Activated naive CD8-positive, alpha-beta T cell treated with anti-CD3 and anti-CD28 coated beads for 36 hours (primary cell): Measurements from ENCODE around the gene GBP5. TPM values are rescaled to one million over a fixed set of nuclear protein-coding genes. Genes with fewer than 3 reads are reported as not detected.
"Not testable (repeated sequence)": the region's sequence is repeated elsewhere in the genome, so short reads cannot be mapped to it uniquely, and the experiment has no call there.

Experiments used
- DNase-seq: peaks from one replicate; pipeline ENCODE4 v3.0.0; 2021
- H3K27ac Mint-ChIP-seq: one replicate; pipeline ENCODE4 v1.8.0; 2022; ENCODE audit warnings: mild to moderate bottlenecking, moderate library complexity, mixed read lengths
- H3K27me3 Mint-ChIP-seq: one replicate; pipeline ENCODE4 v1.8.0; 2022; ENCODE audit warnings: mild to moderate bottlenecking, mixed read lengths
- H3K36me3 Mint-ChIP-seq: one replicate; pipeline ENCODE4 v1.8.0; 2021; ENCODE audit warnings: mild to moderate bottlenecking, mixed read lengths
- H3K4me1 Mint-ChIP-seq: one replicate; pipeline ENCODE4 v1.8.0; 2021; ENCODE audit warnings: mixed read lengths
- H3K4me3 Mint-ChIP-seq: one replicate; pipeline ENCODE4 v1.8.0; 2022; ENCODE audit warnings: mild to moderate bottlenecking, moderate library complexity, mixed read lengths
- H3K9me3 Mint-ChIP-seq: one replicate; pipeline ENCODE4 v1.8.0; 2022; ENCODE audit warnings: mixed read lengths
- total RNA-seq, 2 experiments: library from RNA; stranded (reverse); gene quantifications; one replicate each; pipeline ENCODE4 v1.2.3, GENCODE V29; 2021

Gene GBP5
- total RNA-seq, 2 experiments from 2014 or later: 186 to 187 TPM

DNA sequence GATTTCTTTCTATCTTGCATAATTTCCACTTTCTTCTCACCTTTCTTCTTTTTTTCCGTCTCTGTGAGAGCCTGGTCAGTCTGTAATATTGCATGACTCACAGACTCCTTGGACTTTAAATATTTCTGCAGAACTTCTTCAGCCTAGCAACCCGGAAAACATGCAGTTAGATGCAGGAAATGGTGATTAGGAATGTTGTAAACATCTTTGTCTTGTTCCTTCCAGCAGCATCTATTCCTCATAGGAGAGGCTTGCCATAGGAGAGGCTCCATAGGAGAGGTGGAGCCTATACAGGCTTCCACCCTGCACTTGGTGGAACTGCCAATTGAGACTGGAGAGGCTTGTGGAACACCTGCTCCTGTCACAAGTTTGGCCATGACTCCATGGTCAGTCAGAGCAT, 10.0 kb downstream of the GBP5 start:
- no peak overlapping the region for H3K4me3 Mint-ChIP-seq
- H3K27me3 Mint-ChIP-seq: no peaks in the 10 kb centered on the region
- DNase-seq: no peak
- H3K4me1 Mint-ChIP-seq: peaks cover 71% of the 10 kb centered on the region
- peak overlapping the region; percentile 0 for H3K27ac Mint-ChIP-seq
- H3K36me3 Mint-ChIP-seq: peaks cover 86% of the 10 kb centered on the region
- peaks cover 13% of the 10 kb centered on the region for H3K9me3 Mint-ChIP-seq

- no peak for DNase-seq
- peak overlapping the region; percentile 55 for H3K4me3 Mint-ChIP-seq
- peaks cover 15% of the 10 kb centered on the region for H3K9me3 Mint-ChIP-seq
- H3K27me3 Mint-ChIP-seq: no peaks in the 10 kb centered on the region
- H3K4me1 Mint-ChIP-seq: peaks cover 68% of the 10 kb centered on the region
- H3K36me3 Mint-ChIP-seq: peaks cover 83% of the 10 kb centered on the region
- no peak overlapping the region for H3K27ac Mint-ChIP-seq
These were observed 10.6 kb downstream of the GBP5 start for GRCh38 chr1:89261926-89262515.

- Mint-ChIP-seq H3K36me3 (peaks cover 79% of the 10 kb centered on the region), H3K4me3 (peak overlapping the region; percentile 70), H3K4me1 (peaks cover 64% of the 10 kb centered on the region), H3K9me3 (peaks cover 21% of the 10 kb centered on the region), H3K27me3 (no peaks in the 10 kb centered on the region), H3K27ac (peak overlapping the region; percentile 83)
- DNase-seq: no peak
These were observed 11.9 kb downstream of the GBP5 start for GRCh38 chr1:89260566-89261255.

DNA sequence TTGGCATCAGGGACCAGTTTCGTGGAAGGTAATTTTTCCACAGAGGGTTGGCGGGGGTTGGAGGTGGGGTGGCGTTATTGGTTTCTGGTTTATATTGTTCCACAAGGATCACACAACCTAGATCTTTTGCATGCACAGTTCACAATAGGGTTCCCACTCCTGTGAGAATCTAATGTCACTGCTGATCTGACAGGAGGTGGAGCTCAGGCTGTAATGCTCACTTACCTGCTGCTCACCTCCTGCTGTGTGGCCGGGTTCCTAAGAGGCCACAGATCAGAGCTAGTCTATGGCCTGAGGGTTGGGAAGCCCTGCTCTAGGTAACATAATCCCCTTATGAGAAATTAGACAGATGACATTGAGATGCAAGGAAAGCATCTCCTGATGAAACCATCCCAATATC, 12.6 kb downstream of the GBP5 start:
- peaks cover 65% of the 10 kb centered on the region for H3K4me1 Mint-ChIP-seq
- DNase-seq: no peak
- no peaks in the 10 kb centered on the region for H3K27me3 Mint-ChIP-seq
- peaks cover 79% of the 10 kb centered on the region for H3K36me3 Mint-ChIP-seq
- peak overlapping the region; percentile 92 for H3K27ac Mint-ChIP-seq
- H3K9me3 Mint-ChIP-seq: peaks cover 25% of the 10 kb centered on the region
- peak overlapping the region; percentile 57 for H3K4me3 Mint-ChIP-seq

- H3K9me3 Mint-ChIP-seq: peaks cover 30% of the 10 kb centered on the region
- H3K4me1 Mint-ChIP-seq: peaks cover 65% of the 10 kb centered on the region
- no peaks in the 10 kb centered on the region for H3K27me3 Mint-ChIP-seq
- H3K36me3 Mint-ChIP-seq: peaks cover 80% of the 10 kb centered on the region
- H3K27ac Mint-ChIP-seq: peak overlapping the region; percentile 92
- peak; percentile 55 for DNase-seq
- H3K4me3 Mint-ChIP-seq: peak overlapping the region; percentile 57
These were observed 13.2 kb downstream of the GBP5 start for GRCh38 chr1:89259283-89259971.

DNA sequence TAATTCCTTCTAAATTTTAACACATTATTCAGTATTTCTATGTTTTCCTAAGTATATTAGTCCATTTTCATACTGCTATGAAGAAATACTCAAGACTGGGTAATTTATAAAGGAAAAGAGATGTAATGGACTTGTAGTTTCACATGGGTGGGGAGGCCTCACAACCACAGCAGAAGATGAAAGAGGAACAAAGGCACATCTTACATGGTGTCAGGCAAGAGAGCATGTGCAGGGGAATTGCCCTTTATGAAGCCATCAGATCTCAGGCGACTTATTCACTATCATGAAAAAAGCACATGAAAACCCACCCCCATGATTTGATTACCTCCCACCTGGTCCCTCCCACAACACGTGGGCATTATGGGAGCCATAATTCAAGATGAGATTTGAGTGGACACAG, 15.6 kb downstream of the GBP5 start:
- H3K4me1 Mint-ChIP-seq: peaks cover 53% of the 10 kb centered on the region
- peaks cover 42% of the 10 kb centered on the region for H3K9me3 Mint-ChIP-seq

GRCh38 chr1:89255581-89255980, 17.1 kb downstream of the GBP5 start:
- not testable (repeated sequence) for H3K4me3 Mint-ChIP-seq, H3K27ac Mint-ChIP-seq, H3K27me3 Mint-ChIP-seq, DNase-seq
- H3K9me3 Mint-ChIP-seq: peaks cover 50% of the 10 kb centered on the region
- H3K36me3 Mint-ChIP-seq: peaks cover 77% of the 10 kb centered on the region
- peaks cover 47% of the 10 kb centered on the region for H3K4me1 Mint-ChIP-seq

More for the DNA sequence above, 15.6 kb downstream of the GBP5 start:
- H3K4me3 Mint-ChIP-seq: no peak overlapping the region
- peak; percentile 17 for DNase-seq
- peak overlapping the region; percentile 89 for H3K27ac Mint-ChIP-seq
- no peaks in the 10 kb centered on the region for H3K27me3 Mint-ChIP-seq
- H3K36me3 Mint-ChIP-seq: peaks cover 80% of the 10 kb centered on the region

DNA sequence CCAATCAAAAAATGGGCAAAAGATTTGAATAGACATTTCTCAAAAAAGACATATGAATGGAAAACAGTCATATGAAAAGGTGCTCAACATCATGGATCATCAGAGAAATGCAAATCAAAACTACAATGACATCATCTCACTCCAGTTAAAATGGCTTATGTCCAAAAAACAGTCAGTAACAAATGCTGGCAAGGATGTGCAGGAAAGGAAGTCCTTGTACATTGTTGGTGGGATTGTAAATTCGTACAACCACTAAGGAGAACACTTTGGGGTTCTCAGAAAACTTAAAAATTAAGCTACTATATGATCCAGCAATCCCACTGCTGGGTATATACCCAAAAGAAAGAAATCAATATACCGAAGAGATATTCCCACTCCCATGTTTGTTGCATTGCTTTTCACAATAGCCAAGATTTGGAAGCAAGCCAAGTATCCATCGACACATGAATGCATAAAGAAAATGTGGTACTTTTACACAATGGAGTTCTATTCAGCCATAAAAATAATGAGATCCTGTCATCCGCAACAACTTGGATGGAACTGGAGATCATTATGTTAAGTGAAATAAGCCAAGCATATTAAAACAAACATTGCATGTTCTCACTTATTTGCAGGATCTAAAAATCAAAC, 17.9 kb downstream of the GBP5 start:
- Mint-ChIP-seq H3K4me3 (no peak overlapping the region), H3K9me3 (peaks cover 52% of the 10 kb centered on the region), H3K27ac (no peak overlapping the region), H3K27me3 (no peaks in the 10 kb centered on the region), H3K36me3 (peaks cover 79% of the 10 kb centered on the region), H3K4me1 (peaks cover 41% of the 10 kb centered on the region)
- DNase-seq: no peak

DNA sequence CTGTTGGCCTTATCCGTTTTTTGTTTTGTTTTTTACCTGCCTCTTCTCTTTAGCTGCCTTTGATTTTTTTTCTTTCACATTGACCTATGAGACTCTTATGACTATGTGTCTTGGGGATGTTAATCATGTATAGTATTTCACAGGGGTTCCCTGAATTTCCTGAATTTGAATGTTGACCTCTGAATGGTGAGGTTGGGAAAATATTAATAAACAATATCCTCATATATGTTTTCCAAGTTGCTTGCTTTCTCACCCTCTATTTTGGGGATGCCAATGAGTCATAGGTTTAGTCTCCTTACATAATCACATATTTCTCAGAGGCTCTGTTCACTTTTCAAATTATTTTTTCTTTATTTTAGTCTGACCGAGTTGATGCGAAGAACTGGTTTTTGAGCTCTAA, 29.6 kb downstream of the GBP5 start:
- DNase-seq: no peak
- Mint-ChIP-seq H3K9me3 (peaks cover 30% of the 10 kb centered on the region), H3K27me3 (no peaks in the 10 kb centered on the region), H3K4me1 (peaks cover 13% of the 10 kb centered on the region), H3K36me3 (peaks cover 70% of the 10 kb centered on the region), H3K4me3 (no peak overlapping the region), H3K27ac (no peak overlapping the region)

Other genes starting within 250 kb of the GBP5 start
- 10 to 100 TPM in 1 of 2 experiments, 1 to 10 TPM in 1; 9.7 to 10.2 TPM for gene GBP3, start 250.0 kb downstream of the GBP5 start, total RNA-seq
- 100 to 1,000 TPM; 141 to 146 TPM for gene GBP1, start 207.7 kb downstream of the GBP5 start, total RNA-seq
- 100 to 1,000 TPM; 153 to 157 TPM for gene GBP2, start 146.7 kb downstream of the GBP5 start, total RNA-seq
- gene GBP7, start 96.9 kb downstream of the GBP5 start, total RNA-seq: under 1 TPM; 0.10 to 0.36 TPM
- gene GBP4, start 73.9 kb downstream of the GBP5 start, total RNA-seq: 10 to 100 TPM; 76.4 to 78.5 TPM
- gene GBP6, start 91.2 kb upstream of the GBP5 start, total RNA-seq: under 1 TPM; 0.23 to 0.38 TPM